AG04450 (cell line): ENCODE measurements around the gene WDR86. TPM values are rescaled to one million over a fixed set of nuclear protein-coding genes. Genes with fewer than 3 reads are reported as not detected.

Experiments used
- CTCF ChIA-PET: fragments of 300-600, 350-600 bp; formaldehyde crosslinking; extraction: SDS; loops from one replicate; lab custom pipeline; 2022; ENCODE audit warnings: antibody characterized with exemption, inconsistent platforms; lab: Charles Lee
- POLR2A ChIA-PET: fragments of 350-600 bp; formaldehyde crosslinking; extraction: SDS; loops from one replicate; lab custom pipeline; 2021; ENCODE audit warnings: antibody characterized with exemption, inconsistent platforms; lab: Yijun Ruan, JAX
- DNase-seq: peaks from one replicate; pipeline ENCODE4 v3.0.0-alpha.2; 2011; ENCODE audit warnings: low read depth, low spot score
- H3K27ac ChIP-seq: one replicate; pipeline ENCODE4 v1.5.1; 2012; ENCODE audit warnings: low read depth, low read length, control low read depth
- H3K27me3 ChIP-seq: one replicate; pipeline ENCODE4 v1.6.0; 2012; ENCODE audit warnings: low read length; ENCODE audit not compliant: control insufficient read depth, insufficient read depth
- H3K4me3 ChIP-seq: 2 replicates; pipeline ENCODE4 v1.5.1; 2011; ENCODE audit warnings: mild to moderate bottlenecking, low read depth, low read length, control low read depth
- H3K9me3 ChIP-seq: 2 replicates; pipeline ENCODE4 v1.5.1; 2012; ENCODE audit warnings: low read length; ENCODE audit not compliant: control insufficient read depth, insufficient read depth
- CTCF ChIP-seq: IDR thresholded peaks from 2 replicates; pipeline ENCODE4 v1.5.1; 2011; ENCODE audit warnings: low read depth, low read length, control low read depth, inconsistent platforms
- polyA plus RNA-seq: library from polyadenylated mRNA; depleted of rRNA; stranded (reverse); fragments of >200 nt; gene quantifications from 2 replicates; pipeline ENCODE4 v1.2.3, GENCODE V29; 2011

Gene WDR86
- polyA plus RNA-seq, 1 experiment, result 0.15 TPM

- TF ChIP-seq CTCF, result no peak
- POLR2A ChIA-PET, result no interaction called here
- Histone ChIP-seq H3K27me3 (peaks cover 12% of the 10 kb centered on the region), H3K9me3 (peaks cover 19% of the 10 kb centered on the region), H3K4me3 (no peak overlapping the region), H3K27ac (peak overlapping the region; percentile 91)
- CTCF ChIA-PET, result interaction anchor here (0.7 kb wide), 1 partner anchor 56 kb away, joined by 3 read pairs; no protein-coding TSS in a partner anchor
- no peak for DNase-seq
Observed at GRCh38 chr7:151424799-151425198, 15.0 kb upstream of the WDR86 start.

- no peak overlapping the region for H3K27ac ChIP-seq
- CTCF ChIA-PET, result interaction anchor here (0.7 kb wide), 1 partner anchor 335 kb away, joined by 3 read pairs; no protein-coding TSS in a partner anchor
- peaks cover 19% of the 10 kb centered on the region for H3K9me3 ChIP-seq
- peaks cover 12% of the 10 kb centered on the region for H3K27me3 ChIP-seq
- POLR2A ChIA-PET, result no interaction called here
- no peak for DNase-seq
- TF ChIP-seq CTCF, result no peak
- no peak overlapping the region for H3K4me3 ChIP-seq
Observed at GRCh38 chr7:151423936-151424335, 14.1 kb upstream of the WDR86 start.

- CTCF ChIA-PET, result no interaction called here
- DNase-seq, result no peak
- TF ChIP-seq CTCF, result no peak
Observed at GRCh38 chr7:151423226-151423625, 13.4 kb upstream of the WDR86 start.

GRCh38 chr7:151422212-151422611, 12.4 kb upstream of the WDR86 start:
- TF ChIP-seq CTCF, result no peak
- ChIA-PET POLR2A (no interaction called here), CTCF (no interaction called here)
- Histone ChIP-seq H3K4me3 (no peak overlapping the region), H3K9me3 (peaks cover 13% of the 10 kb centered on the region), H3K27ac (no peak overlapping the region), H3K27me3 (peaks cover 12% of the 10 kb centered on the region)
- DNase-seq, result no peak

More at GRCh38 chr7:151423226-151423625, 13.4 kb upstream of the WDR86 start:
- H3K4me3 ChIP-seq, result no peak overlapping the region
- H3K9me3 ChIP-seq, result peaks cover 19% of the 10 kb centered on the region
- no peak overlapping the region for H3K27ac ChIP-seq
- peaks cover 12% of the 10 kb centered on the region for H3K27me3 ChIP-seq
- POLR2A ChIA-PET, result no interaction called here

GRCh38 chr7:151420144-151420543, 10.3 kb upstream of the WDR86 start:
- Histone ChIP-seq H3K9me3 (peaks cover 13% of the 10 kb centered on the region), H3K27ac (no peak overlapping the region), H3K27me3 (peaks cover 26% of the 10 kb centered on the region), H3K4me3 (no peak overlapping the region)
- no peak for TF ChIP-seq CTCF
- ChIA-PET CTCF (interaction anchor here (1.0 kb wide), 1 partner anchor 52 kb away, joined by 3 read pairs; no protein-coding TSS in a partner anchor), POLR2A (interaction anchor here (0.6 kb wide), 1 partner anchor 583 kb away, joined by 3 read pairs; no protein-coding TSS in a partner anchor)
- no peak for DNase-seq
